Mucosa of gallbladder (tissue), 1 donor: ENCODE data around the gene GSTCD. TPM values are rescaled to one million over a fixed set of nuclear protein-coding genes. Genes with fewer than 3 reads are reported as not detected.
A peak's percentile ranks its signal among the peaks of the same experiment; 100 is the strongest.

Experiments used
- DNase-seq: peaks from one replicate; pipeline ENCODE4 v3.0.0-alpha.2; 2020; ENCODE audit warnings: low spot score
- total RNA-seq: library from RNA; stranded (reverse); gene quantifications from one replicate; pipeline ENCODE4 v1.2.1, GENCODE V29; 2021
- donor health status: DM: no; HTN: no; CAD: no.

GSTCD gene
- total RNA-seq, 1 donor from 2014 or later, result 12.8 TPM

DNA sequence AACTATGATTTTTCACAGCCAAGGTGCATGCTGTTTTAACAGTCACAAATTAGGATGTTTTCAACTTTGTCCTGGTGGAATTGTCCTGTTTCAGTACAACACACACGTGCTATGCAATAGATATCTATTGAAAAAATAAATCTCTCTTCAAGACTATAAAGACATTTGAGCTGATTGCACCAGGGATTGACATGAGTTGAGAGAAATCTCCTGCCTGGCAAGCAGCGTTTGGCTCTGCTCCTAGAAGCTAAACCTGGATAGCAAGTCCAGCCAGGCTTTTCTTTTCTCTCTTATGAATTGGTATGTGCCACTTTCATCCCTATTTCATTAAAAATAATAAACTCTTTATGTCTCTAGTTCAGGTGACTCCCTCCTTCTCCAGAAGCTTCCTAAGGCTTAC lies 170.1 kb downstream of the GSTCD start:
- no peak for DNase-seq

DNA sequence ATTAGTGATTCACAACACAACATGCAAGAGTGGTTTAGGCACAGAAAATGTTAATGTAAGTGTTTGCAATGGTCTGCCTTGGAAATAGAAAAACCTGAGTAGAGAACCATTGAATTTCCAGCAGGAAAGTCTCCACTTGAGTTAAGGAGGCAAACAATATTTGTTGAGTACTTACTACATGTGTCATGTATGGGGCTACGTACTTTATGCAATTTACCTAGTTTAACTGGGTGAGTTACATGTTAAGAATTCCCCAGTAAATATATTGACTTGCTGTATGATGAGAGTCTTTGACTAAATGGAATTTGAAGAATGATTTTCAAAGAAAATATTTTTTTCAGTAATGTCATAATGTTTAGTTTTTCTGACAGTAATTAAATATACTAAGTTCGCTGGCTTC lies 178.9 kb downstream of the GSTCD start:
- no peak for DNase-seq

DNA sequence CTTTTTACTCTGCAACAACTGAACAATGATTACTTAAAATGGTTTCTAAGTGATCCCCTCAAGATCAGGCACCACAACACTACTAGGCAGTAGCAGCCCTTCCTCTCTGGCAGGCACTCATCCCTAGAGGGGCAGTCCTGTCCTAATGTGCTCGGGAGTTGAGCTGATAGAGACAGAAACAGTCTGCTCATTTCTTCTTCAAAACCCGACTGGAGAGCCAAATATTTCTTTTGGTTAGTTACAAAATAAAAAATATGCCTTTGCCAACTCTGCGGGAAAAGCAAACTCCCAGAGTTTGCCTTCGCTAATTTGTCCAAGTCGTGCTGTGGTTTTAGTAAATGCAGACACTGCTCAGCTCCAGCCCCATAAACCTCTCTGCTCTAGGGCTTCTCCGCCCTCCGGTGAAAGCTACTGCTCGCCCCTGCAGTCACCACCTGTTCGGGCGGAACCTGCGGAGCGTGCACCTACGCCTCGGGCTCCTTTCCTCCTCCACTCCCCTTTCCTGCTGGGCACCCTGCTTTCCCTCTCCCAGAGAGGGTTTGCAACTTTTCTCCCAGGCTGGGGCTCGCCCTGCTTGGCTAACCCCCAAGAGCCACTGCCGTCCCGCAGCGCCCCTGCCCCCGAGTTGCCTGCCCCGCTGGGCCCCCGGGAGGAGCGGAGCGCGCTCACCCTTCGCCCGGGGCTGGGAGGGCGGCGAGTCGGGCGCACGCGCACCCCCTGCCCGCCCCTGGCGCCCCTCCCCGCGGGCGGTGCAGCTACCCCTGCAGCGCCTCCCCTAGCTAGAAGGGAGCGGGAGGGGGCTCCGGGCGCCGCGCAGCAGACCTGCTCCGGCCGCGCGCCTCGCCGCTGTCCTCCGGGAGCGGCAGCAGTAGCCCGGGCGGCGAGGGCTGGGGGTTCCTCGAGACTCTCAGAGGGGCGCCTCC lies 186.3 kb downstream of the GSTCD start, which contains the start of gene NPNT:
TSS of gene NPNT (plus strand) at position 812 of the 923 bp plus-strand sequence. CDS start 182 bp downstream, outside the sequence.
- DNase-seq, result peak; percentile 36

DNA sequence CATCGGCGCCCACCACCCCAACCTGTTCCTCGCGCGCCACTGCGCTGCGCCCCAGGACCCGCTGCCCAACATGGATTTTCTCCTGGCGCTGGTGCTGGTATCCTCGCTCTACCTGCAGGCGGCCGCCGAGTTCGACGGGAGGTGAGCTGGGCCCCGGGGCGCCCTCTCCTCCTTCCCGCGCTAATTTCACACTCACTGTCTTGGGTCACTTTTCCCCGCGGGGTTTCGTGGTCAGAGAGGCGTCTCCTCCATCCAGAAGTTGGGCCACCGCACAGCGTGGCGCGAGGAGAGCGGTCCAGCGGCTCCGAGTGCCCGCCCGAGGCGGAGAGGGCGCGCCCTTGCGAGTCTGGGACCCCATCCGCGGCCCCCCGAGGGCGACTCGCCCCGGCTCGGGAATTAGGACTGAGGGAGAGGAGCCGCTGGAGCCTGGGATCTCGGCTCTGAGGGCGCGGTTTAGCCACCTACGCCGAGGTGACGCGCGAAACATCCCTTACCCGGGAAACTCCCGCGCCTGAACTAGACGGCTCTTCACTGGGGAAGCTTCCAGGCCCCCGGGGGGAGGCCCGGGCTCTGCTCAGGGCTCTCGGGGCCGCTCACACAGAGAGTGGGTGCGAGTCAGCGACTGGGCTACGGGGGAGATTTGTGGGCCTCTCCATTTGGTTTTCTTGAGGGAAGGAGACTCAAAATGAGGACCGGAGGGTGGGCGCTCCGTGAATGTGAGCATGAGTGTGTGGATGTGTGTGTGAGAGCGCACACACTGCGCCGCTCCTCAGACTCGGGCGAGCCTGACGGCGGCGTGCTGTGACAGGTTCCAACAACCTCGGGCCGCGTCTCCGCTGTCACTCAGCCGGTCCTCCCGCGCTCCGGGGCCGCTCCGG lies 187.2 kb downstream of the GSTCD start:
- peak; percentile 21 for DNase-seq

DNA sequence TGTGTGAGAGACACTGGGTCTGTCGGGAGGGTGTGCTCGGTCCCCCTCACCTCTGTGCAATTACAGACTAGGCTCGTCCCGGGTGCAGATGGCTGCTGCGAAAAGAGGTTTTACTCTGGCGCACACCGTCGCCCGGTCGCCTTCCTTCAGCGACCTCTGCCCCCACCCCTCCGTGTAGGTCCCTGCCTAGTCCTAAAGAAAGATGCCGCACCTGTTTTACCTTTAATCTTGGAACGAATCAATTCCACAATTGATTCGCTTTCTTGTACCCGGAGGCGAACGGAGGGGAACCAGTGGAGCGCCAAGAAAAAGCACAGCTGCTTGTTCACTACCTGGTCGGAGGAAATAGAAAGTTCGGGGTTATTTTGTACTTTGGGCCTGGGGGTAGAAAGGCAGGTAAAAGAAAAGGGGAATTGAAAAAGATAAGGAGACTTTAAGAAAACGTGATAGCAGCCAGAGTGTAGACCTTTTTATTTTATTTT lies 187.9 kb downstream of the GSTCD start:
- DNase-seq, result peak; percentile 37

Other genes with a start within 250 kb of the GSTCD start
- 82.0 TPM for gene PPA2, start 234.7 kb upstream of the GSTCD start, total RNA-seq
- 20.4 TPM for gene ARHGEF38, start 156.2 kb upstream of the GSTCD start, total RNA-seq
- 16.3 TPM for gene INTS12, start 95 bp upstream of the GSTCD start, total RNA-seq
- gene NPNT, start 186.7 kb downstream of the GSTCD start, total RNA-seq, result 141 TPM